ENCODE data around the gene IGF2BP1.
A peak's percentile ranks its signal among the peaks of the same experiment; 100 is the strongest.

IGF2BP1 gene

GRCh38 chr17:48997103-48997826 lies at the start of gene IGF2BP1:
IGF2BP1 (plus strand) TSS chr17:48997385; CDS start chr17:48997746, 361 bp downstream.
- peak within 1 kb of the TSS; percentile 55 for H3K27ac Mint-ChIP-seq
- DNase-seq = no peak
- no peaks in the 10 kb centered on the region for H3K9me3 Mint-ChIP-seq
- peaks cover 32% of the 10 kb centered on the region for H3K4me1 Mint-ChIP-seq
- H3K36me3 Mint-ChIP-seq = peaks cover 1% of the 10 kb centered on the region
- peaks cover 90% of the 10 kb centered on the region for H3K27me3 Mint-ChIP-seq
- peak within 1 kb of the TSS; percentile 60 for H3K4me3 Mint-ChIP-seq
- CTCF ChIA-PET = no interaction called here

- no peaks in the 10 kb centered on the region for H3K36me3 Mint-ChIP-seq
- no peaks in the 10 kb centered on the region for H3K9me3 Mint-ChIP-seq
- peaks cover 15% of the 10 kb centered on the region for H3K27me3 Mint-ChIP-seq
- no peak overlapping the region for H3K4me3 Mint-ChIP-seq
- no peak for DNase-seq
- CTCF ChIA-PET = no interaction called here
- no peak overlapping the region for H3K27ac Mint-ChIP-seq
- peaks cover 2% of the 10 kb centered on the region for H3K4me1 Mint-ChIP-seq
Measured at GRCh38 chr17:48951572-48951971, 45.6 kb upstream of the IGF2BP1 start.

- Mint-ChIP-seq H3K36me3 (no peaks in the 10 kb centered on the region), H3K4me3 (no peak overlapping the region), H3K9me3 (no peaks in the 10 kb centered on the region), H3K27ac (no peak overlapping the region), H3K27me3 (peaks cover 17% of the 10 kb centered on the region), H3K4me1 (peaks cover 2% of the 10 kb centered on the region)
- CTCF ChIA-PET = interaction anchor here (0.6 to 0.7 kb wide), 3 partner anchors 36 to 473 kb away, joined by 3 to 4 read pairs (median 4); no protein-coding TSS in a partner anchor
- no peak for DNase-seq
Measured at GRCh38 chr17:48952904-48953303, 44.3 kb upstream of the IGF2BP1 start.

- Mint-ChIP-seq H3K27ac (no peak overlapping the region), H3K36me3 (no peaks in the 10 kb centered on the region), H3K27me3 (peaks cover 26% of the 10 kb centered on the region), H3K9me3 (no peaks in the 10 kb centered on the region), H3K4me3 (no peak overlapping the region), H3K4me1 (peaks cover 2% of the 10 kb centered on the region)
- no peak for DNase-seq
- CTCF ChIA-PET = no interaction called here
Measured at GRCh38 chr17:48954300-48954755, 42.9 kb upstream of the IGF2BP1 start.

- CTCF ChIA-PET = interaction anchor here (1.0 kb wide), 1 partner anchor 82 kb away, joined by 4 read pairs; no protein-coding TSS in a partner anchor
- Mint-ChIP-seq H3K36me3 (no peaks in the 10 kb centered on the region), H3K27ac (no peak overlapping the region), H3K4me1 (no peaks in the 10 kb centered on the region), H3K4me3 (no peak overlapping the region), H3K27me3 (peaks cover 51% of the 10 kb centered on the region), H3K9me3 (no peaks in the 10 kb centered on the region)
- no peak for DNase-seq
Measured at GRCh38 chr17:48960834-48961515, 36.2 kb upstream of the IGF2BP1 start.

- DNase-seq = no peak
- Mint-ChIP-seq H3K4me3 (no peak overlapping the region), H3K9me3 (no peaks in the 10 kb centered on the region), H3K27me3 (peaks cover 53% of the 10 kb centered on the region), H3K4me1 (no peaks in the 10 kb centered on the region), H3K36me3 (no peaks in the 10 kb centered on the region), H3K27ac (no peak overlapping the region)
- CTCF ChIA-PET = interaction anchor here (1.0 to 1.2 kb wide), 3 partner anchors 9 to 83 kb away, joined by 3 to 5 read pairs (median 4); no protein-coding TSS in a partner anchor
Measured at GRCh38 chr17:48961516-48962233, 35.5 kb upstream of the IGF2BP1 start.

GRCh38 chr17:48970224-48970623 lies 27.0 kb upstream of the IGF2BP1 start:
- H3K4me1 Mint-ChIP-seq = no peaks in the 10 kb centered on the region
- no peaks in the 10 kb centered on the region for H3K36me3 Mint-ChIP-seq
- DNase-seq = no peak
- H3K27me3 Mint-ChIP-seq = peaks cover 77% of the 10 kb centered on the region
- CTCF ChIA-PET = interaction anchor here (1.6 kb wide), 1 partner anchor 8 kb away, joined by 5 read pairs; no protein-coding TSS in a partner anchor
- H3K9me3 Mint-ChIP-seq = no peaks in the 10 kb centered on the region
- H3K27ac Mint-ChIP-seq = no peak overlapping the region
- no peak overlapping the region for H3K4me3 Mint-ChIP-seq

- CTCF ChIA-PET = interaction anchor here (1.6 kb wide), 1 partner anchor 9 kb away, joined by 5 read pairs; no protein-coding TSS in a partner anchor
- Mint-ChIP-seq H3K4me1 (no peaks in the 10 kb centered on the region), H3K27me3 (peaks cover 80% of the 10 kb centered on the region), H3K9me3 (no peaks in the 10 kb centered on the region), H3K36me3 (no peaks in the 10 kb centered on the region), H3K4me3 (no peak overlapping the region), H3K27ac (no peak overlapping the region)
- DNase-seq = no peak
Measured at GRCh38 chr17:48970865-48971687, 26.1 kb upstream of the IGF2BP1 start.

- no peaks in the 10 kb centered on the region for H3K36me3 Mint-ChIP-seq
- H3K4me3 Mint-ChIP-seq = no peak overlapping the region
- H3K27me3 Mint-ChIP-seq = peaks cover 69% of the 10 kb centered on the region
- H3K9me3 Mint-ChIP-seq = no peaks in the 10 kb centered on the region
- no peak overlapping the region for H3K27ac Mint-ChIP-seq
- H3K4me1 Mint-ChIP-seq = no peaks in the 10 kb centered on the region
- no peak for DNase-seq
- CTCF ChIA-PET = no interaction called here
Measured at GRCh38 chr17:48972749-48973097, 24.5 kb upstream of the IGF2BP1 start.

GRCh38 chr17:48973806-48974205 lies 23.4 kb upstream of the IGF2BP1 start:
- Mint-ChIP-seq H3K4me1 (no peaks in the 10 kb centered on the region), H3K36me3 (no peaks in the 10 kb centered on the region), H3K27me3 (peaks cover 60% of the 10 kb centered on the region), H3K27ac (no peak overlapping the region), H3K4me3 (no peak overlapping the region), H3K9me3 (no peaks in the 10 kb centered on the region)
- no peak for DNase-seq
- CTCF ChIA-PET = no interaction called here

- peaks cover 47% of the 10 kb centered on the region for H3K27me3 Mint-ChIP-seq
- H3K4me1 Mint-ChIP-seq = no peaks in the 10 kb centered on the region
- no peak overlapping the region for H3K4me3 Mint-ChIP-seq
- CTCF ChIA-PET = no interaction called here
- H3K36me3 Mint-ChIP-seq = no peaks in the 10 kb centered on the region
- peaks cover 5% of the 10 kb centered on the region for H3K9me3 Mint-ChIP-seq
- no peak for DNase-seq
- H3K27ac Mint-ChIP-seq = no peak overlapping the region
Measured at GRCh38 chr17:48981927-48982539, 15.2 kb upstream of the IGF2BP1 start.

- H3K27me3 Mint-ChIP-seq = peaks cover 54% of the 10 kb centered on the region
- no peak for DNase-seq
- no peak overlapping the region for H3K4me3 Mint-ChIP-seq
- H3K9me3 Mint-ChIP-seq = peaks cover 5% of the 10 kb centered on the region
- no peaks in the 10 kb centered on the region for H3K36me3 Mint-ChIP-seq
- H3K27ac Mint-ChIP-seq = no peak overlapping the region
- CTCF ChIA-PET = no interaction called here
- no peaks in the 10 kb centered on the region for H3K4me1 Mint-ChIP-seq
Measured at GRCh38 chr17:48985436-48986245, 11.5 kb upstream of the IGF2BP1 start.

- DNase-seq = no peak
- H3K27ac Mint-ChIP-seq = no peak overlapping the region
- no peak overlapping the region for H3K4me3 Mint-ChIP-seq
- H3K9me3 Mint-ChIP-seq = no peaks in the 10 kb centered on the region
- no peaks in the 10 kb centered on the region for H3K36me3 Mint-ChIP-seq
- CTCF ChIA-PET = interaction anchor here (1.1 kb wide), 1 partner anchor 43 kb away, joined by 3 read pairs; no protein-coding TSS in a partner anchor
- peaks cover 55% of the 10 kb centered on the region for H3K27me3 Mint-ChIP-seq
- H3K4me1 Mint-ChIP-seq = no peaks in the 10 kb centered on the region
Measured at GRCh38 chr17:48989100-48989499, 8.1 kb upstream of the IGF2BP1 start.
